HG02852 (cell line): ENCODE measurements around the gene PSIP1.
A peak's percentile ranks its signal among the peaks of the same experiment; 100 is the strongest.
"Not testable (repeated sequence)": the region's sequence is repeated elsewhere in the genome, so short reads cannot be mapped to it uniquely, and the experiment has no call there.

Source experiments
- ATAC-seq: cut with Tn5 transposase; IDR thresholded peaks from one replicate; pipeline ENCODE4 v1.9.1; 2021; ENCODE audit warnings: mild to moderate bottlenecking, moderate library complexity; ENCODE audit not compliant: unreplicated experiment

The PSIP1 gene

DNA sequence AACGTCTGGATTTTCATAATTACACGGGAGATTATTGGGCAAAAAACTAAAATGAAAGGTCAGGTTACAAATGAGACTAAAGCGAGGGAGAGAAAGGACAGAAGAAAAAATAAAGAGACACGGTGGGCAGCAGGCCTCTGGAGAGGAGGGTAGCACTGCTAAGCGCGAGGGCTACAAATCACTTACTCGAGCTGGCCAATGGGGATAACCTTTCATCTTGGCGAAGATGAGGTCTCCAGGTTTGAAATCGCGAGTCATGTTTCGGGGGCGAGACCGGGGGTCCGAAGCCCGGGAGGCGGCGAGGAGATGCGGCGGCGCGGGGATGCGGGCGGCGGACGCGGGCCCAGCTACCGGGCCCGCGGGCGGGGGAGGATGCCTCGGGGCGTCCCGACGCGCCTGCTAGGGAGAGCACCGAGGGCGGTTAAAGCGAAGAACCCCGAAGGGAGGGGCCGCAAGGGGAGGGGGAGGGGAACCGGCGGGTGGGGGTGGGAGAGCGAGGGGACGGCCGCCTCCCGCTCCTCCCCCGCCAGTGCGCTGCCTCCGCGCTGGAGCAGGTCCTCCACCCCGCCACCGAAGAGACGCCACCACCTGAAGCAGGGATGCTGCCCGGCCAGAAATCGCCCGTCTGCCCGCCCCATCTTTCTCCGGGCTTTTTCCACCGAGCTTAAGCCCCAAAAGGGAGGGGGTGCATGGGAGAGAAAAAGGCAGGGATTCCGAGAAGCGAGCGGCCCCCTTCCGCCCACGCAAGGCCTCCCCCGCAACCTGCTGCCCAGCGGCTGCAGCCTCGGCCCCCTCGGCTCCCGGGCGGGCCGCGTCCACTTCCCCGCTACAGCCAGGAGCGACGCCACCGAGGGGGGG is 610 bp downstream of the PSIP1 start:
- peak; percentile 40 for ATAC-seq

DNA sequence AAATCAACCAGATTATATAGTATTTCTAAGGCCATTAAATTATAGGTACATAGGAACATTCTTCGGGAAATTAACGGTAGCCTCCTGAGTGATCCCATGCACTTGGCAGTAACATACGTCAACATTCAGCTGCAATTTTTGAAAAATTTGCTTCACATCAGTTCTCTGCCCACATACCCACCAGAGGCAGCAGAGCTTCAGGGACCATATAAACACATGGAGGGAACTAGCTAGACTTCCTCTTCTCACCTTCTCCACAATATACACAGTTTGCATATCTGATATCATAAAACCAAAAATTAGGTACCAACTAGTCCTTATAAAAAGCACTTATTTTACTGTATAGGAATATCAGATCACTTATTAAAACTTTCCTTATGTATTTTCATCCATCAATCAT is 4.8 kb downstream of the PSIP1 start:
- no peak for ATAC-seq

DNA sequence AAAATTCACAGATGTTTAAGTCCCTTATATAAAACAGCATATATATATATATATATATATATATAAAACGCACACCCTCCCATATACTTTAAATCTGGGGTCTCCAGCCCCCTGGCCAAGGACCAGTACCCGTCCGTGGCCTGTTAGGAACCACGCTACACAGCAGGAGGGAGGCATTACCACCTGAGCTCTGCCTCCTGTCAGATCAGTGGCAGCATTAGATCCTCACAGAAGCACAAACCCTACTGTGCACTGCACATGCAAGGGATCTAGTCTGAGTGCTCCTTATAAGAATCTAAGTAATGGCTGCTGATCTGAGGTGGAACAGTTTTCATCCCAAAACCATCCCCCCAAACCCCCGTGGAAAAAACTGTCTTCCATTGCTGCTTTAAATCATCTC is 9.0 kb downstream of the PSIP1 start:
- no peak for ATAC-seq

DNA sequence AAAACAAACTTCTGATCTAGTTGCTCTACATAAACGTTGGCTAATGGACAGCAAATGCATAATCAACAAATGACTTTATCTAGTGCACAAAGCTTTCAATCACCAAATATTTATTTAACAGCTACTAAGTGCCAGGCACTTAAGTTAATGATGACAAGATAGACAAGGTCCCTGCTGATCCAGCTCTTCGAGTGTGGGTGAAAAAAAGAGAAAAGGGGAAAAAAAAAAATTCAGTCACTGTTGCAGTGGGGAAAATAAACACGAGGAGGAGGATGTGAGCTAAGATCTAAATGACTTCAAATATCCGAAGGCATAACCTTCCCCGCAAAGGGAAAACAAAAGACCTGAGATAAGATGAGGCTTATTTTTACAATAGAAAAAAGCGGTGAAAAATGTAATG is 9.6 kb downstream of the PSIP1 start:
- no peak for ATAC-seq

DNA sequence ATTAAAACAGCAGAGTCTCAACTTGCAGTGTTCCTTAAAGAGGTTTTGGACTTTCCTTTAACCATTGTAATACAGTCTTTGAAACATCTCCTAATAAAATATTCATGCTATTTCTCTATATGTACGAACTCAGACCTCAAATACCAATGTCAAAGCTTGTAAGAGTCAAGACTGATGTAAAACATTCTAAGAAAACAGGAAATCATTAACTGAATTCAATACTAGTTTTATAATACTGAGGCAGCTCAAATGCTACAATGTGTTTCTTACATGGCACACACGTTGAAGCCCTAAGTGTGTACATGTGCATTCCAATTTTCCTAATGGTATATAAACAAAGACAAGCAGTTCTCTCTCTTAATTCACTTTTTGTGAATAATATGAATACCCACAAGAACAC is 11.6 kb downstream of the PSIP1 start:
- no peak for ATAC-seq

DNA sequence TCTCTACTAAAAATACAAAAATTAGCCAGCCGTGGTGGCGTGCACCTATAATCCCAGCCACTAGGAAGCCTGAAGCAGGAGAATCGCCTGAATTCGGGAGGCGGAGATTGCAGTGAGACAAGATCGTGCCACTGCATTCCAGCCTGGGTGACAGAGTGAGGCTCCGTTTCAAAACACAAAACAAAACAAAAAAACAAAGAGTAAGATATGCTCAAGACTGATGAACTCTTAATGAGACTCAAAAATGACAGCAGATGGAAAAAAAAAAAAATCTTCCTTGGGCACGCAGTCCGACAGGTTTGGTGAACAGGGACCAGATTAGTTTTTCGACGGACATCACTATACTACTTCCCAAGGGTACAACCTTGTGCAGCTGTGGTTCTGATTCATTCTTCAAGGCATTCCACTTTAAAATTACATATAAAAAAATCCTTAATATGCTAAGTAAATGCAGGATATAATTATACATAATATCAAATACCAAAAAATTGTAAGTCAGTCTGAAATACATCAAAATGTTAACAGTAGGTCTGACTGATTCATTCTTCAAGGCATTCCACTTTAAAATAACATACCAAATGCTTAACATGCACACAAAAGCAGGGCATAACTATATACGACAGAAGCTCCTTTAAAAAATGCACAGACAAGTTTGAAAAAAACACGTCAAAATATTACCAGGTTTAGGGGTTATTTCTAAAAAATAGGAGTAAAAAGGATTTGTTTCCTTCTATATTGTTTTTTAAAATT is 12.3 kb downstream of the PSIP1 start:
- ATAC-seq = no peak

DNA sequence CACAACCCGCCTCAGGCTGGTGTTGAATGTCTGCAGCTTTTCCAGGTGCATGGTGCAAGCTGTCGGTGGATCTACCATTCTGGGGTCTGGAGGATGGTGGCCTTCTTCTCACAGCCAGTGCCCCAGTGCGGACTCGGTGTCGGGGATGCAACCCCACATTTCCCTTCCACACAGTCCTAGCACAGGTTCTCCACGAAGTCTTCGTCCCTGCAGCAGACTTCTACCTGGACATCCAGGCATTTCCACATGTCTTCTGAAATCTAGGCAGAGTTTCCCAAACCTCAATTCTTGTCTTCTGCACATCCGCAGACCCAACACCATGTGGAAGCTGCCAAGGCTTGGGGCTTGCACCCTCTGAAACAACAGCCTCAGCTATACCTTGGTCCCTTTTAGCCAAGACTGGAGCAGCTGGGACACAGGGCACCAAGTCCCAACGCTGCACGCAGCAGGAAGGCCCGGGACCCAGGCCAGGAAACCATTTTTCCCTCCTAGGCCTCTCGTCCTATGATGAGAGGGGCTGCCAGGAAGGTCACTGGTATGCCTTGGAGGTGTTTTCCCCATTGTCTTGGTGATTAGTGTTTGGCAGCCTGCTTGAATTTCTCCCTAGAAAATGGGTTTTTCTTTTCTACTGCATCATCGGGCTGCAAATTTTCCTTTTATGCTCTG is 18.2 kb downstream of the PSIP1 start:
- no peak for ATAC-seq

DNA sequence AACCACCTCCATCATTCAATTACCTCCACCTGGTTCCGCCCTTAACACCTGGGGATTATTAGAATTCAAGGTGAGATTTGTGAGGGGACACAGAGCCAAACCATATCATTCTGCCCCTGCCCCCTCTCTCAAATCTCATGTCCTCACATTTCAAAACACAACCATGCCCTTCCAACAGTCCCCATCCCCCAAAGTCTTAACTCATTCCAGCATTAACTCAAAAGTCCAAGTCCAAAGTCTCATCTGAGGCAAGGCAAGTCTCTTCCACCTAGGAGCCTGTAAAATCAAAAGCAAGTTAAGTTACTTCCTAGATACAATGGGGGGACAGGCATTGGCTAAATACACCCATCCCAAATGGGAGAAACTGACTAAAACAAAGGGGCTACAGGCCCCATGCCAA is 18.8 kb downstream of the PSIP1 start:
- no peak for ATAC-seq

DNA sequence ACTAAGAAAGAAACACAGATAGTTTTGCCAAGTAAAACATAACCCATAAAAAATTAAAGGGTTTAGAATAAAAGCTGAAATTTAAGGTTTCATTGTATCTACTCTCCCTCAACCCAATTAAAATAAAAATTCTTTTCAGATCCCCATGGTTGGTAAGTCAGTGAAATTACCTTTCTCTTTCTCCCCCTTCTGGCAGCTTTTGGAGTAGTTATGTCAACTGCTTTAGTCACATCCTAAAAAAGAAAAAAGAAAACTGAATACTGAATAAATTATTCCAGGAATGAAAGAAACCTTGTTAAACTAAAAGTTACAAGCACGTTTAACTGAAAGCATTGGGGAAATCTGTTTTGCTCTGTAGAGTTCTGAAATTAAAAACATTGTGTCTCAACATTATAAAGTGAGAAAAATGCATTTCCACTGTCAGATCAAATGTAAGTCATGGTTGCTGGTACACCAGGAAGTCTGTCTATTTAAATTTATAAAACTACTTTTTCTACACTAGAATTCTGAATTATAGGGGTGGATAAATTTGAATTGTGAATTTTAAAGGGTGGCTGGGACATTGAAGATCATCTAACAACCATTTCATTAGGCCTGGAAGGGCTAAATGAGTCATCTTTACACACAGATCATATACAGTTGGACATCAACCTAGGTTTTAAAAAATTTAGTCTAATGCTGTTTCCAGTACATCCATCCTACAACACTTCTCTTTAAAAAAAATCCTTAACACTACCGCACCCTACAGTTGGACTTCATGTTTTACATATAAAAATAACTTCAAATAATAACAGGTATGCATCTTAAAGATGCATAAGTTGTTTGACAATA is 24.7 kb downstream of the PSIP1 start:
- ATAC-seq = no peak

DNA sequence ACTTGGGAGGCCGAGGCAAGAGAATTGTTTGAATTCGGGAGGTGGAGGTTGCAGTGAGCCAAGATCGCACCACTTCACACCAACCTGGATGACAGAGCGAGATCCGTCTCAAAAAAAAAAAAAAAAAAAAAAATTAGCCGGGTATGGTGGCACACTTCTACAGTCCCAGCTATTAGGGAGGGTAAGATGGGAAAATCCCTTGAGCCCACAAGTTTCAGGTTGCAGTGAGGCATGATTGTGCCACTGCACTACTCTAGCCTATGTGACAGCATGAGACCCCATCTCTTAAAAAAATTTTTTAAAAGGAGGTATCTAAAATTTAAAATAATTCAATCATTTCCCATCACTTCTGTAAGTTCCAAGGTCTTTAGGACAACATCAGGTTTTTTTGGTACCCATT is 26.0 kb downstream of the PSIP1 start:
- no peak for ATAC-seq

DNA sequence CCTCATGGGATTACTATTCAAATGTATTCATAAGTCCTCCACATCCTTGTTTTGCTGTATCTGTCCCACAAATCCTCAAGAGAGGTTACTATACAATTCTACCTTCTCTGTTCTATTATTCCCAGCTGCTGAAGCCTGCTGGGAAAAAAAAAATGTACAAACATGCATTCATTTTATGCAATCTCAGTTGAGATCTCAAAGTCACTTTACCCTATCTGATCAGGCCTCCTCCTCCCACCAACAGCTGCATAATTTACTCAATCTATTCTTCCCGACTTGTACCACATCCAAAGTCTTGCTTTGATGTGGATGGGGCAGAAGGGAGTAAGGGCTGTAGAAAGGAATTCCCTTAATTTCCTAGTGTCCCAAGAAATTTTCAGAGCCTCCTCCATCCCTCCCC is 28.6 kb downstream of the PSIP1 start:
- no peak for ATAC-seq

DNA sequence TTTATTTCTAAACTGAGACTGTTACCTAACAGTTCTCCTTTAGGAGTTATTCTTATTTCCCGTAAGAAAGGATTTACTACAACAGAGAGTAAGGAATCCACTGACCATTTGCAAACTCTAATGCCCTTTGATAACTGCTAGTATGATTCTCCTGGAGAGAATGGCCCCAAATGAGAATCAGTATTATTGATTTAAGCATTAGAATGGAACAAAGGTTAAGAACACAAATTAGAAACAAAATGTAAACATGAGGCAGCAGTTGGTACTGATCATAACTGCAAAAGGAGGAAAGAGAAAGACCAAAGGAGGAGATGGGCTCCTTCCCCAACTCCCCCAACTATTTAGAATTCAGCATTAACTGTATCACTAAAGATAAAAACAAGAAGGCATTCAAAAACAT is 30.7 kb downstream of the PSIP1 start:
- ATAC-seq = no peak

DNA sequence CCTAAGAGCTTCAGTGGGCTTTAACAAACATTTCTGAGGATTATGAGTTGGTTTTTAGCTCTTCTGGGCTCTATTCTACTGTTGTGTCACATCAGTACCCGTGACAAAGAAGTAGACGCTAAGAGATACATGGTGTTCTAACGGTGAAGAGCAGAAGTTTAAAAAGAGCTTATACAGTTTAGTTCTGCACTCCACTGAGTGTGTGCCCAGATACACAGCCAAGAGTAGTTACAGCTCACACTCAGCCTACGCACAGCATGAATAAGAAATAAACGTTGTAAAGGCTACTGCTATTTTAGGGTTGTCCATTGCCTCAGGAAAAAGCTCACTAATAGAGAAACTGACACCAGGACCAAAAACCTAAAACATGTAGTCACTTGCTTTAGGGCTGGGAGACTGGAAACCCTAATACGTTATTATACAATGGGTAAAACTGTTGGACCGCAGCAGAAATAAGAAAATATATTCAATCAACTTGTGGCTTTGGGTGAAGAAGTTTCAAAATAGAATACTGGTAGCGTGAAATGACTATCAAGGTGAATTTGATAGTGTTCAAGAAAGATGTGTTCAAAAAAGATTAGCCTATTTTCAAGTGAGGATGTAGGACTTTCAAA is 34.7 kb downstream of the PSIP1 start:
- ATAC-seq = peak; percentile 57

DNA sequence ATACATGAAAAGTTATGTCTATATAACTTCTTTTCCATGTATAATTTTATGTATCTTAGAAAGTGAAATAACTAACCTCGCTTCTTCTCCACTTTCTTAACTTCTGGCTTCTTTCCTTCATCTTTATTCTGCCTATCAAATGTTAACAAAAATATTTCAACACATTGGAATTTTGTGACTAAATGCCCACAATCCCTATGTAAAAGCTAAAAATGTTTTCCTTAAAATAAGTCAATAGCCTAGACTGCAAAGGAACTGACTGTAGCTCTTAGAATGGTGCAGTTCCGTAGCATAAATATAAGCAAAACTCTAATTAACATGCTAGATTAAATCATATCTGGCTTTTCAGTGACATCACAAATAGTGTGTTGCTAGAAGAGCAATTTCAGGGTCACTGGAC is 40.9 kb downstream of the PSIP1 start:
- ATAC-seq = no peak

DNA sequence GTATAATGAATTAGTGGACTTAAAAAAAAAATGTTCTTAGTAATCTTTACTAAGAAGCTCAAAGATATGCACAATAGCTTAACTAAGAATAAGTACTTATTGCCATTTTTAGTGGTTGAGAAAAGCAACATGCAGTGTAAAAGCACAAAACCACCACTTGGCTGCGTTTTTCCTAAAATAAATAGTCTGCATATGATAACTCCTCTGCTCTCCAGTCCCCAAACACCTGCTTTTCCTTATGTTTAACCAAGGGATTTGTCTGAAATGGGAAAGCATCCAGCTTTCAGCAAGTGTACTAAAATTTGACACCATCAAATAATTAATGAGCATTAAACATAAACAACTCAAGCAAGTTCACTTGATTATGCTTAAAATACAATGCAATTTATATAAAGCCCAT is 41.4 kb downstream of the PSIP1 start:
- no peak for ATAC-seq

DNA sequence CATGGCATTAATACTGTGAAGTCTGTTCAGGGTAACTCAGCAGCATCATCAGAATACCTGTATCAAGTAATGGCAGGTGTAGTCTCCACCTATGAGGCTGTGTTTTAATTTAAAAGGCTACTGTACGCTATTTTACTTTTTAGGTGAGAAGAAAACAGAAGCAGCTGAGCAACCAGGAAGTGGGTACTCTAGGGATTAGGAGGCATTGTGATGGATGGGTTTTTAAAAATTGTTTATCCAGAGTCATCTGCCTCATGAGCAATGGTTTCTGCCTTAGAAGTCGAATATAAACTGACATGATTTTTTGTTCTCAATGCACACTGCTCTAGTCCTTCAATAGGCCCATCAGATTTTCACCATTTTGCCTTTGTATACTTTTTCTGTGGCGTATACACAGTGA is 42.6 kb downstream of the PSIP1 start:
- ATAC-seq = no peak

DNA sequence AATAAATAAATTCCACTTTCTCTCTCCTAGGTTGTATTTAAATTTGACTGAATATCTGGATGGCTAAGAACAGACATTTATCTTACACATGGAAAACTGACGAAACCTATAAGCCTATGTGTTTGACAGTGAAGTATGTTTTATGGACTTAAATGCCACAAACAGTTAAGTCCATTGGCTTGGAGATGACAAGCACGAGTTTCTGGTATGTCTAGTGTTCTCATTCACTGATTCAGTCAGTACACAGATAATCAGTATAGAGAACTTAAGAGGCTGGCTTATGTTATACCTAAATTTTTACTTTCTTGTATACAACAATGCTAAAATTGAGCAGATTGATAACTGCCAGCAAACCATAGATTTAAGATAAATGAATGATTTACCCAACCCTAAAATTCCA is 49.2 kb downstream of the PSIP1 start:
- no peak for ATAC-seq

DNA sequence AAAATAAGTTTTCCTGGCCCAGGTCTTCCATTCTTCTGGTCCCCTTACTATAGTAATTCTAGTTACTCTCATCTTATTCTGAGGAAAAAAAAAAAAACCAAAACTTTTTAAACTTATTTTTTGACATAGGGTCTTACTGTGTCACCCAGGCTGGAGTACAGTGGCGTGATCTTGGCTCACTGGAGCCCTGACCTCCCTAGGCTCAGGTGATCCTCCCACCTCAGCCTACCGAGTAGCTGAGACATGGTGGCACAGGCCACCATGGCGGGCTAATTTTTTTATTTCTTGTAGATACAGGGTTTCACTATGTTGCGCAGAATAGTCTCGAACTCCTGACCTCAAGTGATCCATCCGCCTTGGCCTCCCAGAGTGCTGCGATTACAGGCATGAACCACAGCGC is 49.7 kb downstream of the PSIP1 start:
- no peak for ATAC-seq

DNA sequence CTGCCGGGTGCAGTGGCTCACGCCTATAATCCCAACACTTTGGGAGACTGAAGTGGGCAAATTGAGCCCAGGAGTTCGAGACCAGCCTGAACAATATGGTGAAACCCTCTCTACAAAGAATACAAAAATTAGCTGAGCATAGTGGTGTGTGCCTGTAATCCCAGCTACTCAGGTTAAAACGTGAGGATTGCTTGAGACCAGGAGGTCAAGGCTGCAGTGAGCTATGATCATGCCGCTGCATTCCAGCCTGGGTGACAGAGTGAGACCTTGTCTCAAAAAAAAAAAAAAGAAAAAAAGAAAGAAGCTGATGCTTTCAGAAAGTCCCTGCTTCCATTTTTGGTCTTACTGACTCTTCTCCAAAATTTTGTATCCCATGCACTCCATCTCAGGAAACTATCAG is 56.8 kb downstream of the PSIP1 start:
- no peak for ATAC-seq

DNA sequence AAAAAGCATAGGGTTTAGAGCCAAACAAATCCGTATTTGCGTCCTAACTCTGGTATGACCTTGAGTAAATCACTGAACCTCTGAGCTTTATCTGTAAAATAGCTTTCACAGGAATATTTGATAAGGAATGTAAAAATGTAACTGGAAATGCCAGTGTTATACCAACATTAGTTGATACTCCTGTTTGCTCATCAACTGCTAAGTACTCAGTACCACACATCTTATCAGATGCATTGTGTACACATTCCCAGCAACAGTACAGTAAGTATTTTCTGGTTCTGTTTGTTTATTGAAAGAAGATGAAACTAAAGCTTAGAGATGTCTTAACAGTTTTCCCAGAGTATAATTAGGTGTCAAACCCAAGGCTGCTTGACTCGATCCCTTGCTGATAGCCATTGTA is 66.6 kb downstream of the PSIP1 start:
- ATAC-seq = no peak

DNA sequence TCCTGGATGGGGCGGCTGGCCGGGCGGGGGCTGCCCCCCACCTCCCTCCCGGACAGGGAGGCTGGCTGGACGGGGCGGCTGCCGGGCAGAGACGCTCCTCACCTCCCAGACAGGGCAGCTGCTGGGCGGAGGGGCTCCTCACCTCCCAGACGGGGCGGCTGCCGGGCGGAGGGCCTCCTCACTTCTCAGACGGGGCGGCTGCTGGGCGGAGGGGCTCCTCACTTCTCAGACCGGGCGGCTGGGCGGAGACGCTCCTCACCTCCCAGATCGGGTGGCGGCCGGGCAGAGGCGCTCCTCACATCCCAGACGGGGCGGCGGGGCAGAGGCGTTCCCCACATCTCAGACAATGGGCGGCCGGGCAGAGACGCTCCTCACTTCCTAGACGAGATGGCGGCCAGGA is 68.5 kb downstream of the PSIP1 start:
- ATAC-seq = not testable (repeated sequence)
